Hematopoietic multipotent progenitor cell (in vitro differentiated cells): ENCODE data around the gene COL18A1. TPM values are rescaled to one million over a fixed set of nuclear protein-coding genes. Genes with fewer than 3 reads are reported as not detected.
A peak's percentile ranks its signal among the peaks of the same experiment; 100 is the strongest.
"Not testable (repeated sequence)": the region's sequence is repeated elsewhere in the genome, so short reads cannot be mapped to it uniquely, and the experiment has no call there.

Experiments
- DNase-seq, 3 donors: peaks; one replicate each; pipeline ENCODE4 v3.0.0-alpha.2; 2011 to 2015; ENCODE audit warnings: low read depth in 2 of 3, low spot score in 2 of 3
- total RNA-seq: library from RNA; depleted of rRNA; stranded (reverse); fragments of >200 nt; gene quantifications from one replicate; pipeline ENCODE4 v1.2.3, GENCODE V29; 2012

COL18A1 gene
- total RNA-seq, 1 donor = 12.9 TPM

DNA sequence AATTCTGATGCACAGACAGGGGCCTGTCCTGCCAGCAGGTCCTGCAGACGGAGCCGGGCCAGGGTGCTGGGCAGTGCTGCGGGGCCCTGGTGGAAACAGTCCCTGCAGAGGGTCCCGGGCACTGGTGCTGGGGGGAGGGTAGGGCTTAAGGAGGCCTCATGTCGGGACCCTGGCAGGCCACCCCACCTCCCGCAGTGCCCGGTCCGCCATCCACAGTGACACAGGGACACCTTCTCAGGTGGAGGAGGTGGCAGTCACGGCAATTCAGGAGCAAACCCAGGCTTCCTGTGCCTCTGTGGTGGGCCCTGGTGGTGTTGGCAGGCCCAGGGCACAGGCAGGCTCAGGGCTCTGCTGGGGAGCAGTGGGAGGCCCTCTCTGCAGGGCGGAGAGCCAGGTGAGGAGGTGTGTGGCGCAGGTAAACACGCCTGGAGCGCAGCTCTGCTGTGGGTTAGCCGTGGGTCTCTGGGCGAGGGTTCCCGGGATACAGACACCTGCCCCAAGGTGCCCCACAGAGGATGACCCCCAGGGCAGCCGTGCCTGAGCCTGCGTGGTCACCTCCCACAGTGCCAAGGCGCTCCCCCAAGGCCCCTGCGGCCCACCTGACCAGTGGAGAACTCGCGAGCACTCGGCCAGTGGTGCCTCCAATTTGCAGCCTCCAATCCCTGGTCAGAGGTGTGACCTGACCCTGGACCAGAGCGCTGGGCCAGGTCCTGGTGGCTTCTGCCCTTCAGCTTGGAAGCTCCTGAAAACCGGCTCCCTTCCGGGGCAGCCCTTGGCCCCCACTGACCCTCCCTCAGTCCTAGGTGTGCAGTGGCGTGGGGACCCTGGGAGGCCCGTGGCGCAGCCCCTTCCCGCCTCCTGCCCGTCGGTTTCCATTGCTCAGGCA, 19.2 kb downstream of the COL18A1 start:
- DNase-seq = no peak

DNA sequence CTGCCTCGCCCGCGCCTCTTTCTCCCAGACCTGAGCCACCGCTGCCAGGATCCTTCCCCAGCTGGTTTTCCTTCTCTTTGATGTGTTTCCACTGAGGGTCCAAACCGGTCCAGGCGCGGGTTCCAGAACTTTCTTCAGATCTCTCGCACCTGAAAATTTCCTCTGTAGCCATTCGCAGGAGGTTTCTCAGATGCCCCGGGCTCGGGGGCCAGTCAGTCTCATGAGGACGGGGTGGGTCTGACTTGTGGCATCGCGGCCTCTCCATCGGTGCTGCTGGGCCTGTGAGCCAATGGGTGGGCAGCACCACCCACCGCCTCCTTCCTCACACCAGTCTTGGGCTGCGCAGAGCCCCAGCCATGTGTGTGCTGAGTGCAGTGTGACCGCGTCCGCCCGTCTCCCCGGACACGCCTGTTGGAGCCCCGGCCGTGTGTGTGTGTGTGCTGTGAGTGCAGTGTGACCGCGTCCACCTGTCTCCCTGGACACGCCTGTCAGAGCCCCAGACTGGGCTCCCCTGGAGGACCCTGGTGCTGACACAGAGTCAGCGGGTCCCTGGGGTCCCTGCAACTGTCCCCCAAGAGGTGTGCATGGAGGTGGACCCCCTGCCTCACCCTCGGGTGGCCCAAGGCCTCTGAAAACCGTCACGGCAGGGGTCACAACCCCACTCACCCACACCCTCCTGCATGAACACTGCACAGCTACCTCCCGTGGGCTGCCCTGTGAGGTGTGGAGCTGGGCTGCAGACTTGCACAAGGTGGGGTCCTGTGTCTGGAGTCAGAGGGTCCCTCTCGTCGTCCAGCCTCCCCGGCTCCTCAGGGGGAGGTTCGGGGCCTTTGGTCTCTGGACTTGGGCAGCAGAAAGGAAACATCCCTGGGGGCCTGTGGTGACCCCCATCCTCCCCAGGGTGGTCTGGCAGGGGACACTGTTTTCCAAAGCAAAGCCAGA, 20.2 kb downstream of the COL18A1 start:
- DNase-seq = no peak

DNA sequence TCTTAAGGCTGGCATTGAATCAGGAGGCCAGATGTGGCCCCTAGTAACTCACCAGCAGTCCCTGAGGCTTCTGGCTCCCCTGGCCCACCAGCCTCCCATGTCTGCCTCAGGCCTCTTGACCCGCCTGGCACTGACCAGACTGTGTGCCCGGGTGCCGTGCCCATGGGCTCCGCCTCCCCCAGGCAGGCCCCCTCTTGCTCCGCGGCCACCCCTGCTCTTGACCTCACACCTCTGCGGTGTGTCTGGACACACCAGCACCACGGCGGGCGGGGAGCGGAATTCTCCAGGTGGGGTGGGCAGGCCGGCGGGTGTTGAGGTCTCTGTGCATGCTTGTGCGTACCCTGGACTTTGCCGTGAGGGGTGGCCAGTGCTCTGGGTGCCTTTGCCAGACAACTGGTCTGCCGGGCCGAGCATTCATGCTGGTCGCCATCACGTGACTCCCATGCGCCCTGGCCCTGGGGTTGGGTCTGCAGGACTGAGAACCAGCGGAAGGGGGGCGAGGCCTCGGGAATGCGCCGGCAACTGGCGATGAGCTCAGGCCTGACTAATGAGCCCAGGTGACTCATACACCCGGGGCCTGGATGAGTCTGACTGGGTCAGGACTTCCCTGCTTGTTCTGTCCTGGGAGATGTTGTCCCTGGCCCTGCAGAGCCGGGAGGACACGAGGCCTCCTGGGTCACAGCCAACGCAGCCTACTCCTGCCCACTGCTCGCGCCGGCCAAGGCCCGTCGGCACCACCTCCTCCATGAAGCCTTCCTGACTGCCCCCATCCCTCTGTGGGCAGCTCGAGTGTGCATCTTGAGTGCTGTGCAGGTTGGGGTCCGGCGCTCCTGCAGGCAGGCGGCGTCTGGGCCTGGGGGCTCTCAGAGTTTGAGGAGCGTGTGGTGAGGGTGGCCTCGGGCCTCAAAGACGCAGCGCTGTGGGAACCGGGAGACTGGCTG, 22.6 kb downstream of the COL18A1 start:
- no peak for DNase-seq

DNA sequence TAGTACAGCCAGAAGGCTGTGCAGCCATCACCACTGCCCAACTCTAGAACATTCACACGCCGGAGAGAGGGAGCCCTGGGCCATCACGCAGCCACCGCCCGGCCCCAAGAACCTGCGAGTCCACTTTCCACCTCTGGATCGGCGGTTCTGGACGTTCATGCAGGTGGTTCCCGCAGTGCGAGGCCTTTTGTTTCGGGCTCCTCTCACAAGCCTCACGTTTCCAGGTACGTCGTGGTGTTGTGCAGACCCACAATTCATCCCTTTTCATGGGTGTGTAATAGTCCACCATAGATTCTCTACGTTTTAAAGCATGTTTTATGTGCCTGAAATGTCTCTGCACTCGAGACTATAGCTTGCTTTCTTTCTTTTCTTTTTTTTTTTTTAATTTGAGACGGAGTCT, 23.6 kb downstream of the COL18A1 start:
- DNase-seq = no peak

DNA sequence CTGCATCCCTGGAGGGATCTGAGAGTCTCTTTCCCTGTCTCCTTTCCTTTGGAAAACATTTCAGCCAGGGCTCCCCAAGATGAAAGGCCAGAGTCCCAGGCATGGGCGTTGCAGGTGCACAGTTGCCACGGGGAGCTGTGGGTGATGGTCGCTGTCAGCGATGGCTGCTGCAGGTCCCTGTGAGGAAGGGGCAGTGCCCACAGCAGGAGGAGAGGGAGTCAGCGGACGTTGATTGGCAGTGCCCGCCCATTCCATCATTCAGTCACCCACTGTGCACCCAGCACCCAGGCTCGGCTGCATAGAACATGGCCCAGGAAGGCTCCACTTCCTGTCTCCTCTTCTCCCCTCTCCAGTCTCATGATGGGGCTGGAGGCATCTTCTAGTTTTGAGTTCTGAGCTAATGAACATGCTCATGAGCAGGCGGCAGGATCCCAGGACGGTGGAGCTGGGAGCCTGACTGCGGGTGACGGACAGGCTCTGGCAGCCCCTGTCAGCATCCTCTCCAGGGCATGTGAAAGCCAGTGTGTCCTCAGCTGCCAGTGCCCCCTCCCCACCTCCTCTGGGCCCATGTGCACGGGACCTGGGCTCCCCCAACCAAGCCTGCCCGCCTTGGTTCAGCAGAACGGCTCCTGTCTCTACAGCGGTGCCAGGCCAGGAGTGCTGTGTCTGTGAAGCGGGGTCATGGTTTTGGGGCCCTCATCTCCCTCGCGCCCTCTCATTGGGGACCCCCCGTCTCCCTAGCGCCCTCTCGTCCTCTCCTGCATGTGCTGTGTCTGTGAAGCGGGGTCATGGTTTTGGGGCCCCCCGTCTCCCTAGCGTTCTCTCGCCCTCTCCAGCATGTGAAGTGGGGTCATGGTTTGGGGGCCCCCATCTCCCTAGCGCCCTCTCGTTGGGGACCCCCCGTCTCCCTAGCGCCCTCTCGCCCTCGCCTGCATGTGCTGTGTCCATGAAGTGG, 24.5 kb downstream of the COL18A1 start:
- DNase-seq = no peak

DNA sequence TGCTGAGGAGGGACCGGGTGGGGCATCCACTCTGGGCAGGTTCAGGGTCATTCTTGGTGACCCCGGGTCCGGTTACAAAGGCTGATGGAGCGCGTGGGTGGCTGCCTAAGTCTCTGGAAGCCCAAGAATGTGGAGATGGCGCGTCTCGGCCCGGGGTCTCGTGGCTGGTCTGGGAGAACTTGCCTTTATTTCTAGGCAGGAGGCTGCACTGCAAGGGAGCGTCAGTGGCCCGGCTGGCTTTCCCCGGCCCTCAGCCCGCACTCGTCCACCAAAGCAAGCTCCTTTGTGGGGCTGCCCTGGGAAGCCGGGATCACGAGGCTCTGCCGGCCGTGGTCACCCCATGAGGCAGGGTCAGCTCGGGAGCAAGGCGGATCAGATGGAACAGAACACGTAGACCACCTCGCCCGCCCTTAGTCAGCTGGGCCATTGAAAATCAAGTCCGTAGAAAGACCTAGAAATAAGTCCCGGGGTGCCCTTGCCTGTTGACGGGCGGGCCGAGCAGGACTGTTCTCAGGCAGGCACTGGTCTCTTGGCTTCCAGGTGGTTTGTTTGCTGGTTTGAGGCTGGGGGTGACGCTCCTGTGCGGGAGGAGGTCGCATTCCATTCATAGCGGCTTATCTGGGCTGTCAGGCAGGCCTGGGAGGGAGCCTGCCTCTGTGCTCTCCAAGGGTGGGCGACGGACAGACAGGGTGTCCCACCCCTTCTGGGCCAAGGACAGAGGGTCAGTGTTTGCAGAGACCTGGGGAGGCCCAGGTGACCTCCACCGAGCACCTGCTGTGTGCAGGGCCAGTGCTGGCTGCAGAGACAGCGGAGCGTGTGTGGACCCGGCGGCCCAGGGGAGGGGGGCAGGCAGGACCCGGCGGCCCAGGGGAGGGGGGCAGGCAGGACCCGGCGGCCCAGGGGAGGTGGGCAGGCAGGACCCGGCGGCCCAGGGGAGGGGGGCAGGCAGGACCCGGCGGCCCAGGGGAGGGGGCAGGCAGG, 25.8 kb downstream of the COL18A1 start:
- no peak for DNase-seq

DNA sequence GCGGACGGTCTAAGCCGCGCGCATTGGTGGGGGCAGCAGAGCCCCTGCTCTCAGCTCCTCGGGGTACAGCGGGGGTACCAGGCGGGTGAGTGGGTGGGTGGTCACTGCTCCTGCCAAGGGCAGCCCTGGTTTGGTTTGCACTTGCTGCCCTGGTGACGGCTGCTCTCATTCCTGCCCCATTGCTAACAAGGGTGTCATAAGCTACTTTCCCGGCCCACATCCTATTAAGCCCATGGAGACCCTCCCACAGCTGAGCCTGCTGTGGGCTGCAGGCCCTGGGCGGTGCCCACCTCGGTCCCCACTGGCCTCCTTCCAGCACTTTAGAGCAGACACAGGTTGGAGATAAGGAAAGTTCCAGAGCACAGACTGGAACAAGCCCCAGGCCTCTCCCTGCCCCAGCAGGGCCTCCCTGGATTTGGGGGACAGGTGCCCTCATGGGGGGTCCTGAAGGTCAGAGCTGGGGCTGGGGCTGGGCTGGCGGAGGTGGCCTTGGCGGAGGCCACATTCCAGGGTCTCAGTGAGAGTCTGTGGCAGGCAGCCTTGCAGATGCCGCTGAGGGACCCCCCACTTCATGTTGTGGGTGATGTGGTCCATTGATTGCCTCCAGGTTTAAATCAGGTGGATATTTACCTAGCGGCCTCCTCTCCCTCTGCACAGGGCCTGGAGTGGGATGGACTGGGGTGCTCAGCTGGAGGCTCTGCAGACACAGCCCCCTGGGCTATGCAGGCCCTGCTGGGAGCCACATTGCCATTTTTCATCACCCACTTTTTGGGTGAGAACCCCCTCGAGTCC, 27.0 kb downstream of the COL18A1 start:
- no peak for DNase-seq

DNA sequence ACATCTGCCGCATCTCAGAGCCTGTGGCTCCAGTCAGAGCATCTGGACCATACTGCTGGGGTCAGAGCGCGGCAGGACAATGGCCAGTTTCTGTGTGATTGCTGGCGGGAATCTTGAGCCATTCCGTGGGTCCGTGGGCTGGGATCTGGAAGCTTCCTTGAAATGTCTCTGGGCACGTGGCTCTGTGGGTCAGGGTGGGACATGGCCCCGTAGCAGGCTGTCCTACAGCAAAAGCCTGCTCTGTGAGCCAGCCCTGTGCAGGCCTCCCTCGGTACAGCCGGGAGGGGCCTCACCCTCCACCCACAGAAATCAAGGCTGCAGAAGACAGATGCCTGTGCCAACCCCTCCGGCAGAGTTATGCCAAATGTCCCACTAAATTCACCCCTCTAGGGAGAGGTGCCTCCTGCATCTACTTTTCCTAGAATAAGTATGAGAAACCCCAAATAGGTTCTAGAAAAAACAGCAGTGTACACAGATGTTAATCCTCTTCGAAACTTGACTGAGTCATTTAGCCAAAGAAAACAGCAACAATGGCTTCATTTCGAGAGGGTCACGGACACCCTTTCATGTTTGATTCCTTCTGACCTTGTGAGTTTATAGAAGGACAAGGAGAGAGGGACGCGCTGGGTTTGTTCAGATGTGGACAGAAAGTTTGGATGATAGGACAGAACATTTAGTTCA, 27.8 kb downstream of the COL18A1 start:
- DNase-seq = no peak

DNA sequence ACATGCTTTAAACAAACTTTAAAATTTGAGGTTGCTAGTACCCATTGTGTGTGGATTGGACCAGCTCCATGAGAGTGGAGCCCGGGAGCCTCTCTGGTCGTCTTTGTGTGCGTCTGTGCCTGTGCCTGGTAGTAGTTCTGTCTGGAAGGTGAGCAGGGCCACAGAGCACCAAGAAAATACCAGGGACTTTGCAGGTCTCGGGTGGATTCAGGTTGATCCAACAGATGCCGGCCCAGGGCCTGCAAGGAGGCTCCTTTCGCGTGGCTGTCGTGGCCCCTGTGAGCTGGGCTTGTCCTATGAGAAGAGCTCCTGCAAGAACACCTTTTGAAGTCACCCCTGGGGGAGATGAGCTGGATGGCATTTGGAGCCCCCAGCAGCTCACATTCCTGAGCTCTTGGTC, 28.3 kb downstream of the COL18A1 start:
- DNase-seq = no peak

DNA sequence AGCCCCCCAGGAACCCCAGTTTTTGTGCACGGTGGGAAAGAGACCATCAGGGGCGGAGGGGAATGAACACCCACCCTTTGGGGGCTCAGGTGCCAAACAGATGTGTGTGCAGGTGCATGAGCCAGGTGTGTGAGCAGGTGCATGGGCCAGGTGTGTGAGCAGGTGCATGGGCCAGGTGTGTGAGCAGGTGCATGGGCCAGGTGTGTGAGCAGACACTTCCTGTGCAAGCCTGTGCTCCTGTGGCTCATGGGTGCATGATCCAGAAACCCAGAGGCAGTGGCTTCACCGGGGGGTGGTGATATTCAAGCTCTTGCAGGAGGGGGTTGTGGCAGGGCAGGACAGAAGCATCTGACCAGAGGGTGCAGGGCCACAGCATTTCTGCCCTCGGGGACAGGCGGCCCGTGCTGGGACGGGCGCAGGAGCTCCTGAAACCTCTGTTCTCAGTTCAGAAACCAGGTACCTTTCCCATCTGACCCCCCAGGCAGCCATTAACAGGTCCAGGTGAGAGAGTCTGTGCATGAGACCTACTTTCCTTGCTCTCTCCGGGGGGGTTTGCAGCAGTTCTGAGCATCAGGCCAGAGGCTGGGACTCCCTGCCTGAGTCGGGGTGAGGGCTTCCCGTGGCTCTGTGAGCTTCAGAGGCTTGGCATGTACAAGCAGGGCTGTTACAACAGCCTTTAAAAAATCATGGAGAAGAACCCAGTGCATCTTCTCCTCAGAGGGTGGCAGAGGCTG, 29.1 kb downstream of the COL18A1 start:
- no peak for DNase-seq

DNA sequence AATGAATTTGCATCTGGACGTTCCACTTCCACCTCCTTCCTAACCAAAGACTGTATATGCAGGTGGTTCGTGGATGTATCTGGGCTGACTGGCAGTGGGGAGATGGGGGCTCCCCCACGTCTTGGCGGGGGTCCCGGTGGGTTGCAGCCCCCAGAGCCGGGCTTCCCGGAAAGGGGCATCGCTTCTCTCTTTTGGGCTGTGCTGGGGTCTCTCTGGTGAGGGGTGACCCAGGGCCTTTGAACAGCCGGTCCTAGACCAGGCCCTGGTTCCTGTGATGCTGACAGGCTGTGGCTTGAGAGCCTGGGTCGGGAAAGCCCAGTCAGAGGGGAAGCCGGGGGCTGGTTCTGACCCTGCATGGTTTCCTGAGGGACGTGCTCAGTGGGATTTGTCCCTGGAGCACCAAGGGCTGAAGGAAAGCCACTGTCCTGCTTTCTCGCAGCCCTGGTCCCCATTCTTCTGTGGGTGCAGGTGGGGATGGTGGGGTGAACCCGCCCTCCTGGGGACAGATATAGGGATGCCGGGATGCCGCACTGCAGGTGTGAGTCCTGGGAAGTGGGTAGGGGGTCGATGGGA, 29.8 kb downstream of the COL18A1 start:
- no peak for DNase-seq

DNA sequence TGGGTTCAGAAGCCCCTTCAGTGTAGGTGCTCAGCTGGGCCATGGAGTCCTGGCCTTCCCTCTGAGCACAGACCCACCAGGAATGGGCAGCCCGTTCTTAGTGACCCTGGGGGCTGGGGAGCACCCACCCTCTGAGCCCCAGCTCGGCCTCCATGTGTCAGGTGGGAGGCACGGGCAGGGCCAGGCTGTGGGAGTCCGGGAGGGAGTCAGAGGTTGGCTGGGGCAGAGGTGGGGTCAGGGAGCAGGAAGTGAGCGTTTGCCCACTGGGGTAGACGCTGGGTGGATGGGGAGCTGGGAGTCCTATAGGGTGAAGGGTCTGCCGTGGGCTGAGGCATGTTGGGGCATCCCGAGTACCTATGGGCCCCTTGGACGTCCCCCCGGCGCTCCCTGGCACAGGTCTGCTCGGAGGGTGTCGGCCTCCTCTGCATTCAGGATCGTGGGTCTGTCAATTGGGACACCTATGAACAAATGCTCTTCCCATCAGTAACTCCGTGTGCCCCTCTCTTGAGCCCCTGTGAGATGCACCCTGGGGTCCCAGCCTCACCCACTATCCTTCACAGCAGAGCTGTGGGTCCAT, 30.5 kb downstream of the COL18A1 start:
- DNase-seq = no peak

DNA sequence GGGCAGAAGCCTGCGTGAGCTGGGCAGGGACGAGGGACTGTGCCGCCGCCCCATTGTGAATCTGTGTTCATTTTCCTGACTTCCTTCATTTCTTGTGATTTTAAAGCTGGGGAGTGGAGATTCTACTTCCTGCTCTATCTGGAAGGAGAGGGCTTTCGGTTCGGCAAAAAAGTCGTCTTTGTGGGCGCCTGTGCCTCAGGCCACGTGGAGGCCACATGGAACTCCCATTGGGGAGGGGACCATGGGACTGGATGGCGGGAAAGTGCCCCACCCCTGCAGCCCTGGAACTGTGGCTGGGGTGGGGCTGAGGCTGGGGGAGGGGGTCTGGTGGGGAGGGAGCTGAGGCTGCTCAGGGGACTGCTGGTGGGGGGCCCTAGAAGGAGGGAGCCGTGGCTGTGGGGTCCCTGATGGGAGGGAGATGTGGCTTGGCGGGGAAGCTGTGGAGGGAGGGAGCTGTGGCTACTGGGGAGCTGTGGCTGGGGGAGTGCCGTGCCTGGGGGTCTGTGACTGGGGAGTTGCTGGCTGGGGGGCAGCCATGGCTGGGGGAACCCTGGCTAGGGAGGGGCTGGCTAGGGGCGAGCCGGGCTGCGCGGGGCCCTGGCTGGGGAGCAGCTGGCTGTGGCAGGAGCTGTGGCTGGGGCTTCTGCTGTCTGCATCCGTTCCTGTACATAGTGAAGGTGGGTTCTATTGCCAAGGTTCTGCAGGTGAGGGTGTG, 31.5 kb downstream of the COL18A1 start:
- peak in 1 of 3 donors; percentile 27 for DNase-seq

DNA sequence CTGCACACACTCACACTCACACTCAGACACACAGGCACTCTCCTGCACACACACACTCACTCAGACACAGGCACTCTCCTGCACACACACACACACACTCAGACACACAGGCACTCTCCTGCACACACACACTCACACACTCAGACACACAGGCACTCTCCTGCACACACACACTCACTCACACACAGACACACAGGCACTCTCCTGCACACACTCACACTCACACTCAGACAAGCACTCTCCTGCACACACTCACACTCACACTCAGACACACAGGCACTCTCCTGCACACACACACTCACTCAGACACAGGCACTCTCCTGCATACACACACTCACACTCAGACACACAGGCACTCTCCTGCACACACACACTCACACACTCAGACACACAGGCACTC, 32.9 kb downstream of the COL18A1 start:
- not testable (repeated sequence) for DNase-seq
